HG03342 (cell line): ENCODE results near the gene FGF5.
"Not testable (repeated sequence)": the region's sequence is repeated elsewhere in the genome, so short reads cannot be mapped to it uniquely, and the experiment has no call there.

Experiments
- ATAC-seq: cut with Tn5 transposase; IDR thresholded peaks from one replicate; pipeline ENCODE4 v1.9.1; 2021; ENCODE audit warnings: mild to moderate bottlenecking, moderate library complexity; ENCODE audit not compliant: unreplicated experiment

FGF5 gene

GRCh38 chr4:80253510-80253909, 13.0 kb upstream of the FGF5 start:
- ATAC-seq = no peak

GRCh38 chr4:80254114-80254513, 12.3 kb upstream of the FGF5 start:
- no peak for ATAC-seq

GRCh38 chr4:80255329-80256095, 11.0 kb upstream of the FGF5 start:
- ATAC-seq = no peak

GRCh38 chr4:80257851-80258250, 8.6 kb upstream of the FGF5 start:
- no peak for ATAC-seq

- no peak for ATAC-seq
Observed at GRCh38 chr4:80259012-80259411, 7.5 kb upstream of the FGF5 start.

GRCh38 chr4:80259817-80260216, 6.6 kb upstream of the FGF5 start:
- ATAC-seq = no peak

GRCh38 chr4:80261989-80262600, 4.4 kb upstream of the FGF5 start:
- no peak for ATAC-seq

GRCh38 chr4:80263541-80264351, 2.7 kb upstream of the FGF5 start:
- no peak for ATAC-seq

- no peak for ATAC-seq
Observed at GRCh38 chr4:80264352-80264647, 2.2 kb upstream of the FGF5 start.

- no peak for ATAC-seq
Observed at GRCh38 chr4:80264825-80265224, 1.6 kb upstream of the FGF5 start.

GRCh38 chr4:80265571-80266252, 752 bp upstream of the FGF5 start:
- no peak for ATAC-seq

GRCh38 chr4:80266902-80267380, 477 bp downstream of the FGF5 start:
- no peak for ATAC-seq

- ATAC-seq = no peak
Observed at GRCh38 chr4:80268081-80268823, 1.8 kb downstream of the FGF5 start.

GRCh38 chr4:80268936-80269335, 2.5 kb downstream of the FGF5 start:
- no peak for ATAC-seq

- ATAC-seq = no peak
Observed at GRCh38 chr4:80270321-80270720, 3.9 kb downstream of the FGF5 start.

- ATAC-seq = no peak
Observed at GRCh38 chr4:80270868-80271267, 4.4 kb downstream of the FGF5 start.

- no peak for ATAC-seq
Observed at GRCh38 chr4:80271801-80272200, 5.3 kb downstream of the FGF5 start.

- ATAC-seq = no peak
Observed at GRCh38 chr4:80276931-80277330, 10.5 kb downstream of the FGF5 start.

GRCh38 chr4:80279751-80280150, 13.3 kb downstream of the FGF5 start:
- no peak for ATAC-seq

GRCh38 chr4:80286451-80286850, 20.0 kb downstream of the FGF5 start:
- ATAC-seq = no peak

- ATAC-seq = not testable (repeated sequence)
Observed at GRCh38 chr4:80290665-80291064, 24.2 kb downstream of the FGF5 start.
